Muscle layer of duodenum (tissue), 2 donors: ENCODE measurements around the gene RBP3.

ENCODE experiments used
- H3K27ac ChIP-seq: one replicate; pipeline ENCODE4 v1.7.0; 2013; ENCODE audit warnings: mild to moderate bottlenecking, low read length
- H3K27me3 ChIP-seq: one replicate; pipeline ENCODE4 v1.7.0; 2013; ENCODE audit warnings: low read depth, mild to moderate bottlenecking, control low read depth, low read length
- H3K36me3 ChIP-seq, 2 donors: one replicate each; pipeline ENCODE4 v1.7.0; 2013; ENCODE audit warnings: low read length in 2 of 2, control low read depth in 1 of 2, mild to moderate bottlenecking in 1 of 2; ENCODE audit not compliant: insufficient read depth in 2 of 2, control insufficient read depth in 1 of 2
- H3K4me1 ChIP-seq, 2 donors: one replicate each; pipeline ENCODE4 v1.7.0; 2013; ENCODE audit warnings: low read length in 2 of 2, mild to moderate bottlenecking in 2 of 2, control low read depth in 1 of 2, moderate library complexity in 1 of 2; ENCODE audit not compliant: insufficient read depth in 2 of 2, control insufficient read depth in 1 of 2
- H3K4me3 ChIP-seq, 2 donors: one replicate each; pipeline ENCODE4 v1.7.0; 2013; ENCODE audit warnings: low read length in 2 of 2, low read depth in 1 of 2, mild to moderate bottlenecking in 1 of 2
- H3K9me3 ChIP-seq, 2 donors: one replicate each; pipeline ENCODE4 v1.7.0; 2013; ENCODE audit warnings: low read length in 2 of 2, control low read depth in 1 of 2, mild to moderate bottlenecking in 1 of 2; ENCODE audit not compliant: control insufficient read depth in 1 of 2
- donor health status: healthy.

The RBP3 gene

GRCh38 chr10:47406870-47407691 lies 58.9 kb downstream of the RBP3 start:
- peaks cover 4 to 21% of the 10 kb centered on the region in 2 donors for H3K4me1 ChIP-seq
- H3K27me3 ChIP-seq, result no peaks in the 10 kb centered on the region
- no peak overlapping the region for H3K4me3 ChIP-seq
- H3K27ac ChIP-seq, result no peak overlapping the region
- H3K36me3 ChIP-seq, result no peaks in the 10 kb centered on the region
- H3K9me3 ChIP-seq, result no peaks in the 10 kb centered on the region
